Measurements from ENCODE around the gene CMTM1.
A peak's percentile ranks its signal among the peaks of the same experiment; 100 is the strongest.
"Not testable (repeated sequence)": the region's sequence is repeated elsewhere in the genome, so short reads cannot be mapped to it uniquely, and the experiment has no call there.

CMTM1 gene

GRCh38 chr16:66610111-66610820 is 44.0 kb downstream of the CMTM1 start:
- Mint-ChIP-seq H3K9me3 (no peaks in the 10 kb centered on the region), H3K27me3 (no peaks in the 10 kb centered on the region), H3K36me3 (ENCODE audit: low read depth) (peaks cover 95% of the 10 kb centered on the region), H3K27ac (no peak overlapping the region), H3K4me1 (ENCODE audit: low read depth) (peaks cover 36% of the 10 kb centered on the region), H3K4me3 (no peak overlapping the region)
- intact Hi-C loops (cut with micrococcal nuclease), result no loop called here

GRCh38 chr16:66611911-66612310 is 45.7 kb downstream of the CMTM1 start:
- H3K4me3 Mint-ChIP-seq; intact Hi-C loops (cut with micrococcal nuclease); H3K27ac Mint-ChIP-seq; H3K27me3 Mint-ChIP-seq; H3K9me3 Mint-ChIP-seq: not testable (repeated sequence)
- Mint-ChIP-seq H3K4me1 (ENCODE audit: low read depth) (peaks cover 36% of the 10 kb centered on the region), H3K36me3 (ENCODE audit: low read depth) (peaks cover 87% of the 10 kb centered on the region)

GRCh38 chr16:66612422-66612821 is 46.2 kb downstream of the CMTM1 start:
- peaks cover 36% of the 10 kb centered on the region for H3K4me1 Mint-ChIP-seq (ENCODE audit: low read depth)
- intact Hi-C loops (cut with micrococcal nuclease), result no loop called here
- H3K9me3 Mint-ChIP-seq, result no peaks in the 10 kb centered on the region
- no peaks in the 10 kb centered on the region for H3K27me3 Mint-ChIP-seq
- H3K4me3 Mint-ChIP-seq, result no peak overlapping the region
- peaks cover 84% of the 10 kb centered on the region for H3K36me3 Mint-ChIP-seq (ENCODE audit: low read depth)
- no peak overlapping the region for H3K27ac Mint-ChIP-seq

GRCh38 chr16:66614161-66614802 is 48.0 kb downstream of the CMTM1 start:
- Mint-ChIP-seq H3K27me3 (no peaks in the 10 kb centered on the region), H3K27ac (no peak overlapping the region), H3K36me3 (ENCODE audit: low read depth) (peaks cover 70% of the 10 kb centered on the region), H3K4me3 (no peak overlapping the region), H3K9me3 (no peaks in the 10 kb centered on the region), H3K4me1 (ENCODE audit: low read depth) (peaks cover 26% of the 10 kb centered on the region)
- intact Hi-C loops (cut with micrococcal nuclease), result no loop called here

- Mint-ChIP-seq H3K4me3 (no peak overlapping the region), H3K27me3 (no peaks in the 10 kb centered on the region), H3K4me1 (ENCODE audit: low read depth) (peaks cover 31% of the 10 kb centered on the region), H3K9me3 (no peaks in the 10 kb centered on the region), H3K27ac (peak overlapping the region; percentile 41), H3K36me3 (ENCODE audit: low read depth) (peaks cover 55% of the 10 kb centered on the region)
- intact Hi-C loops (cut with micrococcal nuclease), result no loop called here
Observed at GRCh38 chr16:66616169-66616568, 49.9 kb downstream of the CMTM1 start.

GRCh38 chr16:66616592-66616991 is 50.4 kb downstream of the CMTM1 start:
- Mint-ChIP-seq H3K27ac (peak overlapping the region; percentile 41), H3K4me1 (ENCODE audit: low read depth) (peaks cover 31% of the 10 kb centered on the region), H3K4me3 (no peak overlapping the region), H3K27me3 (no peaks in the 10 kb centered on the region), H3K36me3 (ENCODE audit: low read depth) (peaks cover 55% of the 10 kb centered on the region), H3K9me3 (no peaks in the 10 kb centered on the region)
- intact Hi-C loops (cut with micrococcal nuclease), result no loop called here

GRCh38 chr16:66617010-66617434 is 50.8 kb downstream of the CMTM1 start:
- intact Hi-C loops (cut with micrococcal nuclease), result no loop called here
- H3K9me3 Mint-ChIP-seq, result no peaks in the 10 kb centered on the region
- H3K4me1 Mint-ChIP-seq (ENCODE audit: low read depth), result peaks cover 31% of the 10 kb centered on the region
- H3K27me3 Mint-ChIP-seq, result no peaks in the 10 kb centered on the region
- peak overlapping the region; percentile 41 for H3K27ac Mint-ChIP-seq
- H3K4me3 Mint-ChIP-seq, result no peak overlapping the region
- peaks cover 55% of the 10 kb centered on the region for H3K36me3 Mint-ChIP-seq (ENCODE audit: low read depth)

- no peaks in the 10 kb centered on the region for H3K27me3 Mint-ChIP-seq
- no peaks in the 10 kb centered on the region for H3K9me3 Mint-ChIP-seq
- H3K27ac Mint-ChIP-seq, result no peak overlapping the region
- H3K36me3 Mint-ChIP-seq (ENCODE audit: low read depth), result peaks cover 53% of the 10 kb centered on the region
- H3K4me3 Mint-ChIP-seq, result no peak overlapping the region
- intact Hi-C loops (cut with micrococcal nuclease), result no loop called here
- peaks cover 31% of the 10 kb centered on the region for H3K4me1 Mint-ChIP-seq (ENCODE audit: low read depth)
Observed at GRCh38 chr16:66617728-66618127, 51.5 kb downstream of the CMTM1 start.

GRCh38 chr16:66618588-66619375 is 52.5 kb downstream of the CMTM1 start:
- no peaks in the 10 kb centered on the region for H3K9me3 Mint-ChIP-seq
- H3K36me3 Mint-ChIP-seq (ENCODE audit: low read depth), result peaks cover 54% of the 10 kb centered on the region

GRCh38 chr16:66619534-66620428 is 53.5 kb downstream of the CMTM1 start:
- intact Hi-C loops (cut with micrococcal nuclease), result no loop called here
- H3K4me1 Mint-ChIP-seq (ENCODE audit: low read depth), result peaks cover 31% of the 10 kb centered on the region
- no peak overlapping the region for H3K27ac Mint-ChIP-seq
- H3K27me3 Mint-ChIP-seq, result no peaks in the 10 kb centered on the region
- H3K4me3 Mint-ChIP-seq, result no peak overlapping the region
- no peaks in the 10 kb centered on the region for H3K9me3 Mint-ChIP-seq
- peaks cover 46% of the 10 kb centered on the region for H3K36me3 Mint-ChIP-seq (ENCODE audit: low read depth)

More at GRCh38 chr16:66618588-66619375, 52.5 kb downstream of the CMTM1 start:
- Mint-ChIP-seq H3K27ac (no peak overlapping the region), H3K4me1 (ENCODE audit: low read depth) (peaks cover 31% of the 10 kb centered on the region), H3K4me3 (no peak overlapping the region), H3K27me3 (no peaks in the 10 kb centered on the region)
- intact Hi-C loops (cut with micrococcal nuclease), result no loop called here

GRCh38 chr16:66620429-66620795 is 54.2 kb downstream of the CMTM1 start:
- Mint-ChIP-seq H3K27me3 (no peaks in the 10 kb centered on the region), H3K4me1 (ENCODE audit: low read depth) (peaks cover 25% of the 10 kb centered on the region), H3K9me3 (no peaks in the 10 kb centered on the region), H3K36me3 (ENCODE audit: low read depth) (peaks cover 39% of the 10 kb centered on the region), H3K4me3 (no peak overlapping the region), H3K27ac (no peak overlapping the region)
- intact Hi-C loops (cut with micrococcal nuclease), result no loop called here

- Mint-ChIP-seq H3K4me3 (no peak overlapping the region), H3K4me1 (ENCODE audit: low read depth) (peaks cover 12% of the 10 kb centered on the region), H3K9me3 (no peaks in the 10 kb centered on the region), H3K27ac (no peak overlapping the region), H3K36me3 (ENCODE audit: low read depth) (peaks cover 36% of the 10 kb centered on the region), H3K27me3 (no peaks in the 10 kb centered on the region)
- intact Hi-C loops (cut with micrococcal nuclease), result no loop called here
Observed at GRCh38 chr16:66621973-66622372, 55.7 kb downstream of the CMTM1 start.

- H3K27ac Mint-ChIP-seq, result no peak overlapping the region
Observed at GRCh38 chr16:66622863-66623262, 56.6 kb downstream of the CMTM1 start.

More at GRCh38 chr16:66622863-66623262, 56.6 kb downstream of the CMTM1 start:
- no peak overlapping the region for H3K4me3 Mint-ChIP-seq
- peaks cover 29% of the 10 kb centered on the region for H3K36me3 Mint-ChIP-seq (ENCODE audit: low read depth)
- intact Hi-C loops (cut with micrococcal nuclease), result no loop called here
- H3K4me1 Mint-ChIP-seq (ENCODE audit: low read depth), result peaks cover 9% of the 10 kb centered on the region
- H3K27me3 Mint-ChIP-seq, result no peaks in the 10 kb centered on the region
- H3K9me3 Mint-ChIP-seq, result no peaks in the 10 kb centered on the region
